ENCODE data around the gene EXOC3L4.

The EXOC3L4 gene

GRCh38 chr14:103155826-103156394 lies 61.4 kb downstream of the EXOC3L4 start:
- no peak for DNase-seq

GRCh38 chr14:103156651-103157378 lies 62.3 kb downstream of the EXOC3L4 start:
- no peak for DNase-seq

- DNase-seq, result no peak
Observed at GRCh38 chr14:103157969-103158368, 63.4 kb downstream of the EXOC3L4 start.

GRCh38 chr14:103158688-103159087 lies 64.2 kb downstream of the EXOC3L4 start:
- no peak for DNase-seq
